ENCODE results near the gene MAGEB17.
"Not testable (repeated sequence)": the region's sequence is repeated elsewhere in the genome, so short reads cannot be mapped to it uniquely, and the experiment has no call there.

MAGEB17 gene

GRCh38 chrX:16160729-16161128 lies 6.6 kb upstream of the MAGEB17 start:
- DNase-seq = no peak

GRCh38 chrX:16161173-16161572 lies 6.1 kb upstream of the MAGEB17 start:
- not testable (repeated sequence) for DNase-seq

- no peak for DNase-seq
Observed at GRCh38 chrX:16162391-16162790, 4.9 kb upstream of the MAGEB17 start.

- DNase-seq = no peak
Observed at GRCh38 chrX:16164748-16165147, 2.5 kb upstream of the MAGEB17 start.

GRCh38 chrX:16171039-16171438 lies 3.8 kb downstream of the MAGEB17 start:
- DNase-seq = no peak

GRCh38 chrX:16171944-16172343 lies 4.7 kb downstream of the MAGEB17 start:
- no peak for DNase-seq

- DNase-seq = no peak
Observed at GRCh38 chrX:16172391-16172790, 5.1 kb downstream of the MAGEB17 start.

GRCh38 chrX:16175329-16176061 lies 8.2 kb downstream of the MAGEB17 start:
- DNase-seq = no peak

- no peak for DNase-seq
Observed at GRCh38 chrX:16177260-16177659, 10.0 kb downstream of the MAGEB17 start.

GRCh38 chrX:16183843-16184242 lies 16.6 kb downstream of the MAGEB17 start:
- not testable (repeated sequence) for DNase-seq

- peak in 1 of 2 donors; percentile 6 for DNase-seq
Observed at GRCh38 chrX:16185725-16186136, 18.4 kb downstream of the MAGEB17 start.

- no peak for DNase-seq
Observed at GRCh38 chrX:16186380-16187007, 19.2 kb downstream of the MAGEB17 start.

GRCh38 chrX:16187024-16187760 lies 19.9 kb downstream of the MAGEB17 start:
- no peak for DNase-seq

GRCh38 chrX:16188687-16189086 lies 21.4 kb downstream of the MAGEB17 start:
- DNase-seq = no peak

GRCh38 chrX:16191605-16192004 lies 24.3 kb downstream of the MAGEB17 start:
- DNase-seq = no peak

- no peak for DNase-seq
Observed at GRCh38 chrX:16196829-16197228, 29.5 kb downstream of the MAGEB17 start.

GRCh38 chrX:16199343-16199742 lies 32.1 kb downstream of the MAGEB17 start:
- DNase-seq = no peak

- DNase-seq = no peak
Observed at GRCh38 chrX:16202943-16203342, 35.7 kb downstream of the MAGEB17 start.

GRCh38 chrX:16204538-16204937 lies 37.3 kb downstream of the MAGEB17 start:
- DNase-seq = no peak

- no peak for DNase-seq
Observed at GRCh38 chrX:16205840-16206239, 38.6 kb downstream of the MAGEB17 start.

- DNase-seq = no peak
Observed at GRCh38 chrX:16207634-16208033, 40.4 kb downstream of the MAGEB17 start.

- DNase-seq = no peak
Observed at GRCh38 chrX:16208601-16209000, 41.3 kb downstream of the MAGEB17 start.

- no peak for DNase-seq
Observed at GRCh38 chrX:16210061-16210460, 42.8 kb downstream of the MAGEB17 start.

- no peak for DNase-seq
Observed at GRCh38 chrX:16212024-16212423, 44.7 kb downstream of the MAGEB17 start.
